SK-N-SH (cell line): ENCODE measurements around the gene FAM89B. TPM values are rescaled to one million over a fixed set of nuclear protein-coding genes. Genes with fewer than 3 reads are reported as not detected.

Experiments used
- CTCF ChIA-PET: fragments of 300-600, 350-600 bp; formaldehyde crosslinking; extraction: SDS; loops from one replicate; lab custom pipeline; 2021; lab: Yijun Ruan, JAX
- POLR2A ChIA-PET: fragments of 350-600 bp; sonication (Branson Sonifier 250); formaldehyde crosslinking; extraction: SDS; loops from one replicate; lab custom pipeline; 2020; ENCODE audit warnings: antibody characterized with exemption, inconsistent platforms; lab: Yijun Ruan, JAX
- DNase-seq: peaks from one replicate; pipeline ENCODE4 v3.0.0; 2012
- H2AFZ ChIP-seq: fragments of 200-600 bp; sonication (generic); 2 replicates; pipeline ENCODE4 v1.8.1; 2016; ENCODE audit warnings: antibody characterized with exemption, mild to moderate bottlenecking, low read depth
- H3F3A ChIP-seq: fragments of 200-600 bp; sonication (generic); replicated peaks from 2 replicates; pipeline ENCODE3; 2016; ENCODE audit warnings: antibody characterized with exemption, mild to moderate bottlenecking; ENCODE audit not compliant: insufficient read depth
- H3K27ac ChIP-seq, 2 experiments: fragments of 200-500 bp in 1 of 2; fragments of 200-600 bp in 1 of 2; sonication (Bioruptor generic) in 1 of 2; sonication (generic), shearing (Covaris generic) in 1 of 2; 2 replicates each; pipeline versions ENCODE4 v1.5.1 to v1.6.1; 2014 to 2016; ENCODE audit warnings: low read depth in 2 of 2, inconsistent platforms in 1 of 2, low read length in 1 of 2, mild to moderate bottlenecking in 1 of 2, mixed read lengths in 1 of 2
- H3K27me3 ChIP-seq: fragments of 200-600 bp; sonication (generic), shearing (Covaris generic); 2 replicates; pipeline ENCODE4 v1.6.1; 2016; ENCODE audit warnings: mixed run types; ENCODE audit not compliant: insufficient read depth
- H3K36me3 ChIP-seq, 2 experiments: fragments of 200-500 bp in 1 of 2; fragments of 200-600 bp in 1 of 2; sonication (Bioruptor generic) in 1 of 2; sonication (generic) in 1 of 2; replicated peaks in 1 of 2; 2 replicates each; pipeline versions ENCODE3 to v1.5.1; 2014 to 2016; ENCODE audit warnings: low read length in 1 of 2, mild to moderate bottlenecking in 1 of 2; ENCODE audit not compliant: insufficient read depth in 2 of 2, control insufficient read depth in 1 of 2
- H3K4me1 ChIP-seq, 2 experiments: fragments of 200-500 bp in 1 of 2; fragments of 200-600 bp in 1 of 2; sonication (Bioruptor generic) in 1 of 2; sonication (generic), shearing (Covaris generic) in 1 of 2; 2 replicates each; pipeline versions ENCODE4 v1.5.1 to v1.6.1; 2014 to 2016; ENCODE audit warnings: low read depth in 1 of 2, low read length in 1 of 2, mixed run types in 1 of 2; ENCODE audit not compliant: insufficient read depth in 2 of 2, control insufficient read depth in 1 of 2
- H3K4me2 ChIP-seq: fragments of 200-600 bp; sonication (generic), shearing (Covaris generic); 2 replicates; pipeline ENCODE4 v1.6.1; 2017; ENCODE audit warnings: mixed run types
- H3K4me3 ChIP-seq, 2 experiments: fragments of 200-500 bp in 1 of 2; fragments of 200-600 bp in 1 of 2; sonication (Bioruptor generic) in 1 of 2; sonication (generic), shearing (Covaris generic) in 1 of 2; 2 replicates each; pipeline versions ENCODE4 v1.5.1 to v1.8.1; 2014 to 2016; ENCODE audit warnings: low read depth in 2 of 2, inconsistent platforms in 1 of 2, low read length in 1 of 2, mild to moderate bottlenecking in 1 of 2, mixed read lengths in 1 of 2, moderate library complexity in 1 of 2
- H3K79me2 ChIP-seq: fragments of 200-600 bp; sonication (generic); 2 replicates; pipeline ENCODE4 v1.8.1; 2017; ENCODE audit warnings: mild to moderate bottlenecking; ENCODE audit not compliant: insufficient read depth
- H3K9ac ChIP-seq: fragments of 200-600 bp; sonication (generic); 2 replicates; pipeline ENCODE4 v1.6.1; 2017; ENCODE audit warnings: mixed run types
- H3K9me2 ChIP-seq: fragments of 200-600 bp; sonication (generic); 2 replicates; pipeline ENCODE4 v1.6.1; 2017; ENCODE audit warnings: mixed run types
- H3K9me3 ChIP-seq: fragments of 200-600 bp; sonication (generic); 2 replicates; pipeline ENCODE4 v1.6.1; 2017; ENCODE audit warnings: mixed run types, mild to moderate bottlenecking, moderate library complexity
- H4K20me1 ChIP-seq: fragments of 200-600 bp; sonication (generic); 2 replicates; pipeline ENCODE4 v1.6.1; 2017; ENCODE audit warnings: mild to moderate bottlenecking, mixed run types; ENCODE audit not compliant: insufficient read depth
- CHD2 ChIP-seq: fragments of 150-350 bp; IDR thresholded peaks from 2 replicates; pipeline ENCODE4 v1.6.1; 2018; ENCODE audit warnings: low read length; ENCODE audit not compliant: partially characterized antibody
- ELF1 ChIP-seq: IDR thresholded peaks from 2 replicates; pipeline ENCODE4 v1.4.0; 2012
- EP300 ChIP-seq, 2 experiments: IDR thresholded peaks; 2 replicates each; pipeline versions ENCODE4 v1.4.0 to v1.6.1; 2012; ENCODE audit warnings: borderline replicate concordance in 1 of 2, low read depth in 1 of 2, low read length in 1 of 2
- FOXJ3 ChIP-seq: sonication (generic); formaldehyde crosslinking; IDR thresholded peaks from 2 replicates; pipeline ENCODE4 v1.5.1; 2020; ENCODE audit warnings: mild to moderate bottlenecking, missing genetic modification reagents
- GABPA ChIP-seq: IDR thresholded peaks from 2 replicates; pipeline ENCODE4 v1.4.0; 2012; ENCODE audit warnings: low read depth, mild to moderate bottlenecking
- JUND ChIP-seq: IDR thresholded peaks from 2 replicates; pipeline ENCODE4 v1.4.0; 2012
- MEF2A ChIP-seq: IDR thresholded peaks from 2 replicates; pipeline ENCODE4 v1.4.0; 2012; ENCODE audit warnings: low read depth, borderline replicate concordance
- MXI1 ChIP-seq: IDR thresholded peaks from 2 replicates; pipeline ENCODE4 v1.6.1; 2012; ENCODE audit warnings: mild to moderate bottlenecking, low read depth, low read length, improper control_type of control experiment
- NRF1 ChIP-seq: IDR thresholded peaks from 2 replicates; pipeline ENCODE4 v1.6.1; 2012; ENCODE audit warnings: low read depth, mild to moderate bottlenecking, low read length
- REST ChIP-seq: IDR thresholded peaks from 2 replicates; pipeline ENCODE4 v1.6.1; 2012; ENCODE audit warnings: mild to moderate bottlenecking, low read depth, low read length, moderate library complexity
- SMC3 ChIP-seq: IDR thresholded peaks from 2 replicates; pipeline ENCODE4 v1.6.1; 2012; ENCODE audit warnings: low read depth, low read length, improper control_type of control experiment
- TCF12 ChIP-seq: IDR thresholded peaks from 2 replicates; pipeline ENCODE4 v1.4.0; 2012
- USF1 ChIP-seq: IDR thresholded peaks from 2 replicates; pipeline ENCODE4 v1.4.0; 2012; ENCODE audit warnings: low read depth, borderline replicate concordance
- YY1 ChIP-seq: IDR thresholded peaks from 2 replicates; pipeline ENCODE4 v1.4.0; 2012; ENCODE audit warnings: low read depth, mild to moderate bottlenecking
- ZBTB33 ChIP-seq: IDR thresholded peaks from 2 replicates; pipeline ENCODE4 v1.4.0; 2012; ENCODE audit warnings: low read depth, borderline replicate concordance
- WGBS: methylation state at CpG from one replicate; pipeline ENCODE4 v1.1.6; 2017; ENCODE audit warnings: low lambda C conversion rate; 5-methylcytosine and 5-hydroxymethylcytosine counted together
- polyA plus RNA-seq, 3 experiments: library from polyadenylated mRNA; depleted of rRNA; stranded (reverse); fragments of >200 nt; gene quantifications; 2 replicates each; pipeline ENCODE4 v1.2.3, GENCODE V29; 2012

The FAM89B gene
- polyA plus RNA-seq, 1 of the 3 experiments (the other 2 are of a cell fraction), result 65.3 TPM

- no peak for DNase-seq
- Histone ChIP-seq H2AFZ (no peak overlapping the region), H3K9me3 (no peaks in the 10 kb centered on the region), H3K27me3 (no peaks in the 10 kb centered on the region), H3K9me2 (no peaks in the 10 kb centered on the region), H3K36me3 (peaks cover 0 to 44% of the 10 kb centered on the region in 2 experiments), H3K4me3 (no peak overlapping the region), H3K4me1 (peaks cover 4 to 12% of the 10 kb centered on the region in 2 experiments; a peak in 1 of 4 replicates), H3K27ac (no peak overlapping the region), H3K9ac (no peak overlapping the region), H3K4me2 (no peak overlapping the region), H4K20me1 (peaks cover 20% of the 10 kb centered on the region), H3K79me2 (no peaks in the 10 kb centered on the region), H3F3A (peaks cover 48% of the 10 kb centered on the region)
- POLR2A ChIA-PET, result interaction anchor here (1.0 to 1.3 kb wide), 3 partner anchors 14 to 31 kb away, joined by 3 to 6 read pairs (median 3); partner anchors contain the start of genes LTBP3, SCYL1 and ZNRD2
- no peak for TF ChIP-seq GABPA
- no peak for TF ChIP-seq MEF2A
- no peak for TF ChIP-seq SMC3
- TF ChIP-seq EP300 (IDR thresholded peaks at IDR 0.05; ENCODE audit: borderline replicate concordance in 1 of 2, low read depth in 1 of 2, low read length in 1 of 2), result no peak
- TF ChIP-seq MXI1, result no peak
- TF ChIP-seq ZBTB33, result no peak
- TF ChIP-seq REST, result no peak
- no peak for TF ChIP-seq YY1
- no peak for TF ChIP-seq FOXJ3 (CRISPR knock-in tag)
- no peak for TF ChIP-seq USF1
- no peak for TF ChIP-seq ELF1
- TF ChIP-seq JUND, result no peak
- no peak for TF ChIP-seq CHD2
- TF ChIP-seq NRF1, result no peak
- TF ChIP-seq TCF12, result no peak
- 96% methylated on average over 83 of the region's 92 CpGs for WGBS
- CTCF ChIA-PET, result interaction anchor here (0.7 to 13.1 kb wide), 12 partner anchors 12 to 176 kb away, joined by 3 to 295 read pairs (median 18); partner anchors contain the start of genes EHBP1L1, FAM89B, KCNK7 and SCYL1
Measured at GRCh38 chr11:65538915-65539743, 33.2 kb upstream of the FAM89B start.
